Neutrophil (primary cell): ENCODE data around the gene OR2B2.

Source experiments
- H3K27ac ChIP-seq: fragments of 200-600 bp; sonication (generic); 2 replicates; pipeline ENCODE4 v1.5.1; 2016; ENCODE audit warnings: mild to moderate bottlenecking, moderate library complexity
- H3K27me3 ChIP-seq: fragments of 200-600 bp; sonication (generic); 2 replicates; pipeline ENCODE4 v1.6.0; 2016; ENCODE audit warnings: mild to moderate bottlenecking
- H3K36me3 ChIP-seq: fragments of 200-600 bp; sonication (generic); 2 replicates; pipeline ENCODE4 v1.5.1; 2017
- H3K4me1 ChIP-seq, 2 experiments: fragments of 200-600 bp in 1 of 2; sonication (generic) in 1 of 2; 1 replicate in 1 of 2; 2 replicates in 1 of 2; pipeline versions ENCODE4 v1.5.1 to v1.6.1; 2013 to 2016; ENCODE audit warnings: low read depth in 1 of 2, low read length in 1 of 2, mild to moderate bottlenecking in 1 of 2, moderate library complexity in 1 of 2; ENCODE audit not compliant: control insufficient read depth in 1 of 2, insufficient read depth in 1 of 2
- H3K4me3 ChIP-seq, 2 experiments: fragments of 200-600 bp in 1 of 2; sonication (generic) in 1 of 2; 1 replicate in 1 of 2; 2 replicates in 1 of 2; pipeline ENCODE4 v1.5.1; 2013 to 2016; ENCODE audit warnings: low read depth in 1 of 2, low read length in 1 of 2, mild to moderate bottlenecking in 1 of 2, moderate library complexity in 1 of 2
- H3K9me3 ChIP-seq: fragments of 200-600 bp; sonication (generic); 2 replicates; pipeline ENCODE4 v1.5.1; 2016
- CTCF ChIP-seq: fragments of 200-600 bp; sonication (generic); IDR thresholded peaks from 2 replicates; pipeline ENCODE4 v1.5.1; 2016; ENCODE audit warnings: antibody characterized with exemption

The OR2B2 gene

GRCh38 chr6:27867945-27868300 lies 44.3 kb downstream of the OR2B2 start:
- Histone ChIP-seq H3K27ac (no peak overlapping the region), H3K4me3 (peak overlapping the region; percentile 71 to 75)

GRCh38 chr6:27867051-27867944 lies 44.9 kb downstream of the OR2B2 start:
- Histone ChIP-seq H3K27me3 (peaks cover 12% of the 10 kb centered on the region), H3K4me1 (peaks cover 34 to 39% of the 10 kb centered on the region in 2 experiments), H3K4me3 (peak overlapping the region; percentile 71 to 75), H3K36me3 (no peaks in the 10 kb centered on the region), H3K9me3 (no peaks in the 10 kb centered on the region), H3K27ac (peak overlapping the region; percentile 77)
- TF ChIP-seq CTCF, result no peak

More at GRCh38 chr6:27867945-27868300, 44.3 kb downstream of the OR2B2 start:
- H3K27me3 ChIP-seq, result peaks cover 12% of the 10 kb centered on the region
- no peaks in the 10 kb centered on the region for H3K9me3 ChIP-seq
- H3K4me1 ChIP-seq, result peaks cover 40 to 43% of the 10 kb centered on the region in 2 experiments
- TF ChIP-seq CTCF, result no peak
- no peaks in the 10 kb centered on the region for H3K36me3 ChIP-seq

GRCh38 chr6:27866357-27867050 lies 45.7 kb downstream of the OR2B2 start:
- peaks cover 29 to 35% of the 10 kb centered on the region in 2 experiments for H3K4me1 ChIP-seq
- H3K4me3 ChIP-seq, result peak overlapping the region; percentile 71 to 75
- peak overlapping the region; percentile 77 for H3K27ac ChIP-seq
- H3K9me3 ChIP-seq, result no peaks in the 10 kb centered on the region
- no peaks in the 10 kb centered on the region for H3K36me3 ChIP-seq
- peaks cover 12% of the 10 kb centered on the region for H3K27me3 ChIP-seq
- no peak for TF ChIP-seq CTCF

GRCh38 chr6:27865850-27866356 lies 46.3 kb downstream of the OR2B2 start:
- H3K27ac ChIP-seq, result peak overlapping the region; percentile 77
- H3K4me3 ChIP-seq, result peak overlapping the region; percentile 71 to 75
- no peaks in the 10 kb centered on the region for H3K36me3 ChIP-seq
- peaks cover 27 to 31% of the 10 kb centered on the region in 2 experiments for H3K4me1 ChIP-seq
- peaks cover 12% of the 10 kb centered on the region for H3K27me3 ChIP-seq
- H3K9me3 ChIP-seq, result no peaks in the 10 kb centered on the region
- no peak for TF ChIP-seq CTCF

GRCh38 chr6:27864906-27865849 lies 47.0 kb downstream of the OR2B2 start:
- peaks cover 18% of the 10 kb centered on the region for H3K27me3 ChIP-seq
- TF ChIP-seq CTCF, result no peak
- H3K36me3 ChIP-seq, result no peaks in the 10 kb centered on the region
- H3K4me1 ChIP-seq, result peaks cover 27 to 31% of the 10 kb centered on the region in 2 experiments
- peak overlapping the region; percentile 71 to 75 for H3K4me3 ChIP-seq
- H3K9me3 ChIP-seq, result no peaks in the 10 kb centered on the region
- peak overlapping the region; percentile 77 for H3K27ac ChIP-seq
